Measurements from ENCODE around the gene UBAP1L.
"Not testable (repeated sequence)": the region's sequence is repeated elsewhere in the genome, so short reads cannot be mapped to it uniquely, and the experiment has no call there.

The UBAP1L gene

DNA sequence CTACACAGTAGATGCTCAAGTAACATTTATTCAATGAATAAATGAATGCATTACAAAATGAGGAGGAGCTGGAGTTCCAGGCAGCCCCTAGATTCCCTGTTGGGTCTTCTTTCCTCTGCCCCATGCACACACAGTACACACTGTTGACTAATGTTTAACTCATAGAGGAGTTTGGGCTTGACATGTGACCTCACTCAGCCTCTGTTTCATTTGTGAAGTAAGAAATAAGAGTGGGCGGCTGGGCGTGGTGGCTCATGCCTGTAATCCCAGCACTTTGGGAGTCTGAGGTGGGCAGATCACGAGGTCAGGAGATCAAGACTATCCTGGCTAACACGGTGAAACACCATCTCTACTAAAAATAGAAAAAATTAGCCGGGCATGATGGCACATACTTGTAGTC lies 70.8 kb downstream of the UBAP1L start:
- not testable (repeated sequence) for DNase-seq (ENCODE audit: low spot score)

DNA sequence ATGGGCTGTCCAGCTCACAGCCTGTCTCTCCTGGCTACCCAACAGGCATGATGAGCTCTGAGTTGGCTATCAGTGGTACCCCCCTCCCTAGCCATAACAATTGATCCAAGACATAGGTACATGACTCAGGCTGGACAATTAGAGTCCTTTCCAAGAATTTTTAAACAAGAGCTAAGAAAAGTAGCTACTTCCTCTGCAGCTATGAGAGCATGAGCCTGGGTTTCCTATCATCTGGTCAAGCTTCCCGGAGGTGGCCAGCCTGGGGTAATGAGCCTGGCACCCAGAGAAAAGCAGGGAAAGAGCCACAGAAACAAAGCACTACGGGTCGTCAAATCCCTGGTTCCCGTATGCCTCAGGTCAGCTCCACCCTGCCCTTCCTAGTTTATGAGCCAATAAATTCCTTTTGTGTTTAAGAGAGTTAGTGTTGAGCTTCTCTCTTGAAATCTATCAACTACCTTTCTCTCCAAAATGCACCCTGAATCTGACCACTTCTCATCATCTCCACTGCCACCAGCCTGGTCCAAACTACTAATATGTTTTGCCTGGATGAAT lies 72.1 kb downstream of the UBAP1L start:
- DNase-seq (ENCODE audit: low spot score): no peak
